ENCODE measurements around the gene SUSD6. TPM values are rescaled to one million over a fixed set of nuclear protein-coding genes. Genes with fewer than 3 reads are reported as not detected.
"Not testable (repeated sequence)": the region's sequence is repeated elsewhere in the genome, so short reads cannot be mapped to it uniquely, and the experiment has no call there.

Gene SUSD6
- total RNA-seq, 2 donors from 2014 or later = 41.1 to 52.3 TPM

GRCh38 chr14:69644814-69645213 lies 33.4 kb downstream of the SUSD6 start:
- no peak for DNase-seq (ENCODE audit: low spot score)
- no peak overlapping the region for H3K4me3 ChIP-seq
- intact Hi-C loops (cut with DNase I) = no loop called here
- H3K36me3 ChIP-seq = no peaks in the 10 kb centered on the region
- no peaks in the 10 kb centered on the region for H3K9me3 ChIP-seq
- TF ChIP-seq POLR2A (IDR thresholded peaks at IDR 0.05) (no peak), POLR2AphosphoS5 (IDR thresholded peaks at IDR 0.05) (no peak), CTCF (IDR thresholded peaks at IDR 0.05) (no peak)
- peak overlapping the region in 1 of 2 donors; percentile 42 for H3K27ac ChIP-seq
- H3K4me1 ChIP-seq (replicated peaks) = peaks cover 15% of the 10 kb centered on the region
- WGBS = 95% methylated on average over 1 of the region's 1 CpG
- H3K27me3 ChIP-seq (replicated peaks; ENCODE audit: insufficient read depth) = no peaks in the 10 kb centered on the region

- DNase-seq (ENCODE audit: low spot score) = no peak
Observed at GRCh38 chr14:69647213-69647612, 35.8 kb downstream of the SUSD6 start.

GRCh38 chr14:69647642-69648041 lies 36.2 kb downstream of the SUSD6 start:
- H3K27me3 ChIP-seq (replicated peaks; ENCODE audit: insufficient read depth); DNase-seq (ENCODE audit: low spot score); H3K27ac ChIP-seq; intact Hi-C loops (cut with DNase I); H3K36me3 ChIP-seq; H3K4me3 ChIP-seq; H3K9me3 ChIP-seq: not testable (repeated sequence)
- 94% methylated on average over 11 of the region's 11 CpGs for WGBS
- H3K4me1 ChIP-seq (replicated peaks) = peaks cover 29% of the 10 kb centered on the region

More at GRCh38 chr14:69647213-69647612, 35.8 kb downstream of the SUSD6 start:
- H3K9me3 ChIP-seq = no peaks in the 10 kb centered on the region
- H3K27me3 ChIP-seq (replicated peaks; ENCODE audit: insufficient read depth) = no peaks in the 10 kb centered on the region
- H3K27ac ChIP-seq = no peak overlapping the region
- WGBS = 85% methylated on average over 2 of the region's 2 CpGs
- TF ChIP-seq POLR2AphosphoS5 (IDR thresholded peaks at IDR 0.05) = no peak
- no peak for TF ChIP-seq CTCF (IDR thresholded peaks at IDR 0.05)
- no peak for TF ChIP-seq POLR2A (IDR thresholded peaks at IDR 0.05)
- intact Hi-C loops (cut with DNase I) = no loop called here
- H3K4me1 ChIP-seq (replicated peaks) = peaks cover 29% of the 10 kb centered on the region
- no peaks in the 10 kb centered on the region for H3K36me3 ChIP-seq
- no peak overlapping the region for H3K4me3 ChIP-seq

- no peaks in the 10 kb centered on the region for H3K27me3 ChIP-seq (replicated peaks; ENCODE audit: insufficient read depth)
- peaks cover 22% of the 10 kb centered on the region for H3K4me1 ChIP-seq (replicated peaks)
- H3K9me3 ChIP-seq = no peaks in the 10 kb centered on the region
- intact Hi-C loops (cut with DNase I) = no loop called here
- H3K4me3 ChIP-seq = no peak overlapping the region
- TF ChIP-seq CTCF (IDR thresholded peaks at IDR 0.05) = no peak
- TF ChIP-seq POLR2A (IDR thresholded peaks at IDR 0.05) = no peak
- TF ChIP-seq POLR2AphosphoS5 (IDR thresholded peaks at IDR 0.05) = no peak
- 18% methylated on average over 6 of the region's 6 CpGs for WGBS
- DNase-seq (ENCODE audit: low spot score) = no peak
- H3K36me3 ChIP-seq = no peaks in the 10 kb centered on the region
- peak overlapping the region; percentile 21 to 42 for H3K27ac ChIP-seq
Observed at GRCh38 chr14:69648480-69649451, 37.4 kb downstream of the SUSD6 start.

- Histone ChIP-seq H3K4me1 (replicated peaks) (peaks cover 22% of the 10 kb centered on the region), H3K27ac (peak overlapping the region; percentile 33 to 52), H3K36me3 (no peaks in the 10 kb centered on the region), H3K27me3 (replicated peaks; ENCODE audit: insufficient read depth) (no peaks in the 10 kb centered on the region), H3K9me3 (no peaks in the 10 kb centered on the region), H3K4me3 (no peak overlapping the region)
- intact Hi-C loops (cut with DNase I) = loop anchor here (5.0 kb wide), 1 partner anchor 34 kb away; no protein-coding TSS in a partner anchor
- 37% methylated on average over 3 of the region's 3 CpGs for WGBS
- peak; percentile 28 for TF ChIP-seq POLR2AphosphoS5 (IDR thresholded peaks at IDR 0.05)
- TF ChIP-seq POLR2A (IDR thresholded peaks at IDR 0.05) = no peak
- TF ChIP-seq CTCF (IDR thresholded peaks at IDR 0.05) = no peak
- DNase-seq (ENCODE audit: low spot score) = no peak
Observed at GRCh38 chr14:69650948-69651369, 39.6 kb downstream of the SUSD6 start.

Data from prostate gland (tissue), 2 donors.